Adrenal gland (tissue), 12 donors: ENCODE data around the gene NOC2L. TPM values are rescaled to one million over a fixed set of nuclear protein-coding genes. Genes with fewer than 3 reads are reported as not detected.
"Not testable (repeated sequence)": the region's sequence is repeated elsewhere in the genome, so short reads cannot be mapped to it uniquely, and the experiment has no call there.

ENCODE experiments used
- DNase-seq, 7 donors: peaks; one replicate each; pipeline ENCODE4 v3.0.0-alpha.2; 2019 to 2020
- H3K27ac ChIP-seq, 5 donors: fragments of 200-600 bp; sonication (generic) in 4 of 5; 1 replicate in 3 of 5; 2 replicates in 2 of 5; pipeline versions ENCODE4 v1.5.1 to v1.8.0; 2016 to 2020; ENCODE audit warnings: mild to moderate bottlenecking in 1 of 5
- H3K27me3 ChIP-seq: fragments of 200-600 bp; 2 replicates; pipeline ENCODE4 v1.8.0; 2021
- H3K36me3 ChIP-seq, 2 donors: fragments of 200-600 bp; replicated peaks in 1 of 2; 1 replicate in 1 of 2; 2 replicates in 1 of 2; pipeline versions ENCODE4 v1.5.1 to v1.8.0; 2018 to 2022
- H3K4me1 ChIP-seq, 2 donors: fragments of 200-600 bp; replicated peaks in 1 of 2; 1 replicate in 1 of 2; 2 replicates in 1 of 2; pipeline versions ENCODE4 v1.5.1 to v1.8.0; 2018 to 2021
- H3K4me3 ChIP-seq, 4 donors: fragments of 200-600 bp; sonication (generic) in 3 of 4; one replicate each; pipeline ENCODE4 v1.5.1; 2016 to 2018
- H3K9me3 ChIP-seq, 3 donors: fragments of 200-600 bp; sonication (generic) in 1 of 3; replicated peaks in 1 of 3; 1 replicate in 2 of 3; 2 replicates in 1 of 3; pipeline versions ENCODE4 v1.5.1 to v1.8.0; 2016 to 2021
- CTCF ChIP-seq, 6 experiments: fragments of 450-650 bp in 4 of 6; fragments of 200-600 bp in 2 of 6; sonication (generic) in 1 of 6; IDR thresholded peaks; 1 replicate in 5 of 6; 2 replicates in 1 of 6; pipeline versions ENCODE4 v1.5.1 to v1.8.0; 2016 to 2021; ENCODE audit warnings: antibody characterized with exemption in 6 of 6, mild to moderate bottlenecking in 2 of 6, moderate library complexity in 1 of 6
- POLR2A ChIP-seq, 2 donors: fragments of 450-650 bp; IDR thresholded peaks; one replicate each; pipeline ENCODE4 v1.6.1; 2017; ENCODE audit warnings: antibody characterized with exemption in 2 of 2, mild to moderate bottlenecking in 2 of 2, moderate library complexity in 1 of 2
- WGBS, 4 donors: extraction: QIAGEN DNeasy Blood & Tissue Kit in 2 of 4; methylation state at CpG; one replicate each; pipeline versions ENCODE4 v1.1.5 to v1.1.7; 2013 to 2017; 5-methylcytosine and 5-hydroxymethylcytosine counted together
- intact Hi-C, 2 donors: fragments of 100-400 bp; cut with DNase I; formaldehyde crosslinking; loops; one replicate each; pipeline versions ENCODE4 v1.14.1 to v1.15.0; 2022 to 2023
- polyA plus RNA-seq, 3 donors: library from polyadenylated mRNA; stranded (reverse); fragments of 200-250 nt in 2 of 3; fragments of 350-450 nt in 1 of 3; fragmentation: Illumina TruSeq in 1 of 3; extraction: RNeasy Lipid Tissue Mini Kit (QIAGEN cat#74804) in 1 of 3; gene quantifications; one replicate each; pipeline ENCODE4 v1.2.3, GENCODE V29; 2013 to 2014
- small RNA-seq, 2 donors: library from RNA; depleted of rRNA; stranded (forward); fragments of <200 nt; gene quantifications; one replicate each; pipeline ENCODE3, GENCODE V24; 2016
- total RNA-seq, 9 donors: library from RNA; depleted of rRNA in 4 of 9; stranded (reverse); fragments of >200 nt in 4 of 9; fragments of 120-200 nt in 1 of 9; fragmentation: NEBNext Ultra II Directional in 1 of 9; extraction: Animal tissue kit (Norgen Biotek cat#: 25700) in 1 of 9; gene quantifications; one replicate each; pipeline versions ENCODE4 v1.1.0 to v1.2.4, GENCODE V29; 2013 to 2023
- donor health status: healthy with polysubstance abuse.
- donor health status: Bipolar disorder and iron deficiency.
- donor health status: DM: yes; HTN: yes; CAD: no.
- donor health status: DM: no; HTN: no; CAD: no.
- donor health status: DM: no; HTN: no; CAD: no.
- donor health status: DM: yes; HTN: yes; CAD: no.

Gene NOC2L
- total and polyA plus RNA-seq, 12 donors, result 22.4 to 97.7 (median 43.6) TPM

GRCh38 chr1:899636-900317, 59.3 kb downstream of the NOC2L start:
- DNase-seq, result no peak
- intact Hi-C loops, result loop anchor here in 1 of 2 donors (10.0 kb wide), 1 partner anchor 75 kb away; no protein-coding TSS in a partner anchor
- Histone ChIP-seq H3K4me3 (no peak overlapping the region), H3K4me1 (no peaks in the 10 kb centered on the region), H3K9me3 (no peaks in the 10 kb centered on the region), H3K36me3 (no peaks in the 10 kb centered on the region), H3K27me3 (peaks cover 23% of the 10 kb centered on the region), H3K27ac (no peak overlapping the region)
- TF ChIP-seq CTCF (IDR thresholded peaks at IDR 0.05), result no peak
- no peak for TF ChIP-seq POLR2A (IDR thresholded peaks at IDR 0.05)
- 77 to 82% (median 78%) methylated on average over 8 of the region's 8 CpGs for WGBS, 4 donors

- H3K27ac ChIP-seq, intact Hi-C loops, H3K9me3 ChIP-seq, DNase-seq, H3K36me3 ChIP-seq, H3K4me1 ChIP-seq, H3K4me3 ChIP-seq: not testable (repeated sequence)
- 63 to 72% (median 66%) methylated on average over 17 of the region's 17 CpGs for WGBS, 4 donors
- peaks cover 23% of the 10 kb centered on the region for H3K27me3 ChIP-seq
Observed at GRCh38 chr1:897951-898350, 61.1 kb downstream of the NOC2L start.

GRCh38 chr1:897226-897625, 61.8 kb downstream of the NOC2L start:
- Histone ChIP-seq H3K4me1 (no peaks in the 10 kb centered on the region), H3K27me3 (peaks cover 20% of the 10 kb centered on the region), H3K27ac (no peak overlapping the region), H3K36me3 (no peaks in the 10 kb centered on the region), H3K9me3 (no peaks in the 10 kb centered on the region), H3K4me3 (no peak overlapping the region)
- WGBS, 4 donors, result 45 to 55% (median 49%) methylated on average over 8 of the region's 8 CpGs
- intact Hi-C loops, result no loop called here
- peak in 1 of 7 donors; percentile 8 for DNase-seq
- no peak for TF ChIP-seq CTCF (IDR thresholded peaks at IDR 0.05)
- TF ChIP-seq POLR2A (IDR thresholded peaks at IDR 0.05), result no peak

Small RNA genes within 50 kb of the gene (small RNA-seq; reads per million reads assigned to genes)
- gene AL645608.3 (0 reads per million in 2 donors), gene AL645608.4 (0 reads per million in 2 donors)

Other genes starting within 250 kb of the NOC2L start
- gene SAMD11, start 35.3 kb downstream of the NOC2L start, total RNA-seq, result 10 to 100 TPM in 7 of 9 donors, 1 to 10 TPM in 2; 1.8 to 30.8 (median 16.6) TPM
- 10 to 100 TPM in 2 of 3 donors, 1 to 10 TPM in 1; 2.5 to 96.6 (median 32.7) TPM for gene SAMD11, start 35.3 kb downstream of the NOC2L start, polyA plus RNA-seq
- gene KLHL17, start 1.3 kb upstream of the NOC2L start, total RNA-seq, result 10 to 100 TPM in 1 of 9 donors, 1 to 10 TPM in 8; 1.4 to 15.9 (median 6.1) TPM
- 10 to 100 TPM in 2 of 3 donors, under 1 TPM in 1; 0.73 to 38.8 (median 25.4) TPM for gene KLHL17, start 1.3 kb upstream of the NOC2L start, polyA plus RNA-seq
- gene PLEKHN1, start 7.2 kb upstream of the NOC2L start, total RNA-seq, result 1 to 10 TPM in 3 of 9 donors, under 1 TPM in 3, not detected in 3; 0.30 to 3.8 (median 1.1) TPM
- gene PLEKHN1, start 7.2 kb upstream of the NOC2L start, polyA plus RNA-seq, result 10 to 100 TPM in 1 of 3 donors, 1 to 10 TPM in 1, under 1 TPM in 1; 0.05 to 10.5 (median 4.2) TPM
- gene PERM1, start 22.8 kb upstream of the NOC2L start, total RNA-seq, result under 1 TPM in 5 of 9 donors, not detected in 4; 0.13 to 0.28 (median 0.14) TPM
- under 1 TPM in 2 of 3 donors, not detected in 1; 0.40 to 0.88 TPM for gene PERM1, start 22.8 kb upstream of the NOC2L start, polyA plus RNA-seq
- 10 to 100 TPM in 1 of 9 donors, 1 to 10 TPM in 8; 3.1 to 14.5 (median 6.3) TPM for gene HES4, start 40.8 kb upstream of the NOC2L start, total RNA-seq
- gene HES4, start 40.8 kb upstream of the NOC2L start, polyA plus RNA-seq, result 10 to 100 TPM in 2 of 3 donors, not detected in 1; 27.3 to 29.8 TPM
- 10 to 100 TPM; 11.5 to 58.1 (median 22.9) TPM for gene ISG15, start 54.2 kb upstream of the NOC2L start, total RNA-seq
- gene ISG15, start 54.2 kb upstream of the NOC2L start, polyA plus RNA-seq, result 100 to 1,000 TPM in 2 of 3 donors, 1 to 10 TPM in 1; 1.7 to 308 (median 220) TPM
- gene AGRN, start 60.9 kb upstream of the NOC2L start, total RNA-seq, result 10 to 100 TPM in 6 of 9 donors, 1 to 10 TPM in 3; 3.4 to 20.5 (median 13.0) TPM
- 10 to 100 TPM in 2 of 3 donors, 1 to 10 TPM in 1; 2.2 to 27.8 (median 10.2) TPM for gene AGRN, start 60.9 kb upstream of the NOC2L start, polyA plus RNA-seq
- not detected for gene RNF223, start 115.0 kb upstream of the NOC2L start, total RNA-seq
- gene RNF223, start 115.0 kb upstream of the NOC2L start, polyA plus RNA-seq, result under 1 TPM in 1 of 3 donors, not detected in 2; 0.03 TPM
- 10 to 100 TPM in 5 of 9 donors, 1 to 10 TPM in 4; 5.4 to 17.3 (median 11.0) TPM for gene C1orf159, start 156.8 kb upstream of the NOC2L start, total RNA-seq
- 10 to 100 TPM in 2 of 3 donors, under 1 TPM in 1; 0.55 to 54.3 (median 25.5) TPM for gene C1orf159, start 156.8 kb upstream of the NOC2L start, polyA plus RNA-seq
- not detected for gene TTLL10, start 214.6 kb upstream of the NOC2L start, total RNA-seq
- under 1 TPM in 2 of 3 donors, not detected in 1; 0.32 to 0.44 TPM for gene TTLL10, start 214.6 kb upstream of the NOC2L start, polyA plus RNA-seq
- under 1 TPM in 3 of 9 donors, not detected in 6; 0.27 to 0.90 (median 0.39) TPM for gene TNFRSF18, start 247.3 kb upstream of the NOC2L start, total RNA-seq
- gene TNFRSF18, start 247.3 kb upstream of the NOC2L start, polyA plus RNA-seq, result 1 to 10 TPM in 1 of 3 donors, under 1 TPM in 1, not detected in 1; 0.64 to 1.5 TPM